Hematopoietic multipotent progenitor cell treated with erythropoietin and hydrocortisone succinate and interleukin-3 and kit ligand, for 8 days (in vitro differentiated cells): ENCODE results near the gene PDGFA.

Source experiments
- DNase-seq: peaks from one replicate; pipeline ENCODE4 v3.0.0-alpha.2; 2015

The PDGFA gene

DNA sequence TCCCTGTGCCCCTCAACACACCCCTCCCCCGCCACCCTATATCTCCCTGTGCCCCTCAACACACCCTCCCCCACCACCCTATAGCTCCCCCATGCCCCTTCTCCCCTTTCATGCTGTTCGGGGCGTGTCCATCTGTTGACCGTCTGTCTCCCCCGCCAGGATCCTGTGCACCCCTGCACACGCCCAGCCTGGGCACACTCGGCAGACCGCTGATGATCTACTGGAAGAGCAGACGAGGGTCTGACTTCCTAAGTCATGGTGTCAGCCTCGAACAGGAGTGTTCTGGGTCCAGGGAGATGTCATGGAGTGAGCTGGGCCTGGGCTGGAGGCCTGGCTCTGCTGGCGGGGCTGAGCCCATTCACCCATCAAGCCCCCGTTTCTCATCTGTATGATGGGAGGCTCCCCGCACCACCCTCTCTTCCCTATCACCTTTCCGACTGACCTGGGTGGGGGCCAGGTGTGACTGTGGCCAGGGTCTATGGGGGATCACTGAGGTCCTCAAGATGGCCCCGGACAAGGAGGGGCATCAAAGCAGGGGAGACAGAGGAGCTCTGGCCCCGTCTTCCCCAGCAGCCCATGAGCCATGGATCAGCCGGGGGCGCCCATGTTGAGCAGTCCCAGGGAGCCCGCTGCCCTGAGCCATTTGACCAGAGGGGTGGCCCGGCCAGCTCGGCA is 48.3 kb downstream of the PDGFA start:
- DNase-seq = no peak

DNA sequence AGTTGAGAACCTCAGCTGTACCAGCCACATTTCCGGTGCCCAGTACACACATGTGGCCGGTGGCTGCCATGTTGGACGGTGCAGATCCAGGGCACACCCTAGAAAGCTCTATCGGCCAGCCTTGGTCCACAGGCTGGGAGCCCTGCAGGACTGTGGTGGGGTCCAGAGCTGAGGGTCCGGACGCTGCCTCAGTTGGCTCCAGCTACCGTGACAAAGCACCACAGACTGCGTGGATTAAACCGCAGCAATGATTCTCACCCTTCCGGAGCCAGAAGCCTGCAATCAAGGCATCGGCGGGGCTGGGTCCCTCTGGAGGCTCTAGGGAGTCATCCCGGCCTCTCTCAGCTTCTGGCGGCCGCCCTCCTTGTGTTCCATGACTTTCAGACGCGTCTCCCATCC is 50.1 kb downstream of the PDGFA start:
- no peak for DNase-seq

DNA sequence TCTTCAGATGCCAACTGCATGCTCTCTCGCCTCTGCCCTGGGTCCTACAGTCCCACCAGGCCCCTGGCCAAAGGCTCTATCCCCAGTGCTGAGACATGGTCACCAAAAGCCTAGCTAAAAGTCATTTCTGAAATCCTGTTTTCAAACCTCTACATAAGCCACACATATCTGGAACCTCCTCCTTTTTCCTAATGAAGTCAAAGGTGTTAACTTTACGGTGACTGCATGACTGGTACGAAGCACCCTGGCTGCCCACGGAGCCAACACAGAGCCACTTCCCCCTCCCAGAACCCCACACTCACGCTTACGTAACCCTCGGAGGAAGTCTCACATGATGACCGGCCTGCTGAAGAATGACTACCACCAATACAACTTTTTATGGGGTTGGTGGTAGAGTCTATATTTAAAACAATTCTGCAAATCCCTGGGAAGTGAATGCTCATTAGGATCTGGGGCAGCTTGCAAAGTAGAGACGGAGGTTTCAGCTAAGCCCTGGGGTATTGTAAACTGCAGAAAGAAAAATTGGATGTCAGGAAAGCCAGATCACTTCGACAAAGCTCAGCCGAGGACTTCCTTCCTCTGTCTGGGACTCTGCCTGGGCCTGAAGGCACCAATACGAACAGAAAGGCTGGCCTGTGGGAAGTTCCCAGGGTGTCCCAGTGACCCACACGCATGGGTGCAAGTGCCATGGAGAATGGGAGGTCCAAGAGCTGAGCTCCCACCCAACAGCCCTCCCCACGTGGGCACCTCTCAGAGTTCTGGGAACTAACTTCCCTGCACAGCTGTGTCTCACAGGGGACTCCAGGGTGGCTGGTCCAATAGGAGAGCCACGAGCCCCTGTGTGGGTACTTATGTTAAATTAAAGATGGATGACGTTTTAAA is 50.7 kb downstream of the PDGFA start:
- no peak for DNase-seq

GRCh38 chr7:467856-468545 is 51.6 kb downstream of the PDGFA start:
- no peak for DNase-seq

GRCh38 chr7:467393-467828 is 52.2 kb downstream of the PDGFA start:
- no peak for DNase-seq

GRCh38 chr7:466465-467191 is 53.0 kb downstream of the PDGFA start:
- DNase-seq = no peak

DNA sequence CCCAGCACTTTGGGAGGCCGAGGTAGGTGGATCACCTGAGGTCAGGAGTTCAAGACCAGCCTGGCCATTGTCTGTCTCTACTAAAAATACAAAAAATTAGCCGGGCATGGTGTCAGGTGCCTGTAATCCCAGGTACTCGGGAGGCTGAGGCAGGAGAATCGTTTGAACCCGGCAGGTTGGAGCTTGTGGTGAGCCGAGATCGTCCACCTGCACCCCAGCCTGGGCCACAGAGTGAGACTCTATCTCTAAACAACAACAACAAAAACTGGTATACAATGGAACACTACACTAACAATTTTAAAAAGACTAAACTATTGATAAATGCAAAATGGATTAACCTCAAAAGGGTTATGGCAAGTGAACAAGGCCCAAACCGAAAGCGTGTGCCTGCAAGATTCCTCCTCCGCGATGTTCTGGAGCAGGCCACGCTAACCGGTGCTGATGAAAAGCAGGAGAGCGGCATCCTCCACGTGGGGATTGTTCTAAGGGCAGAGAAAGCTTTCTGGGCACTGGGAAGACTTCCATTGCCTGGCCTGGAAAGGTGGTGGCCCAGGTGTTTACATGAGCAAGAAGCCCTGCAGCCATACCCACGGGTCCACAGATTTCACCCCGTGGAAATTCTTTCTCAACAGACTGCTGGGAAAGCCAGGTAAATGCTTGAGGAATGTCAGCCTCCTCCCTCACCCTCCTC is 53.8 kb downstream of the PDGFA start:
- DNase-seq = no peak

GRCh38 chr7:464454-465401 is 54.9 kb downstream of the PDGFA start:
- DNase-seq = no peak

- DNase-seq = no peak
Observed at GRCh38 chr7:463817-464453, 55.7 kb downstream of the PDGFA start.

GRCh38 chr7:463362-463781 is 56.3 kb downstream of the PDGFA start:
- no peak for DNase-seq

DNA sequence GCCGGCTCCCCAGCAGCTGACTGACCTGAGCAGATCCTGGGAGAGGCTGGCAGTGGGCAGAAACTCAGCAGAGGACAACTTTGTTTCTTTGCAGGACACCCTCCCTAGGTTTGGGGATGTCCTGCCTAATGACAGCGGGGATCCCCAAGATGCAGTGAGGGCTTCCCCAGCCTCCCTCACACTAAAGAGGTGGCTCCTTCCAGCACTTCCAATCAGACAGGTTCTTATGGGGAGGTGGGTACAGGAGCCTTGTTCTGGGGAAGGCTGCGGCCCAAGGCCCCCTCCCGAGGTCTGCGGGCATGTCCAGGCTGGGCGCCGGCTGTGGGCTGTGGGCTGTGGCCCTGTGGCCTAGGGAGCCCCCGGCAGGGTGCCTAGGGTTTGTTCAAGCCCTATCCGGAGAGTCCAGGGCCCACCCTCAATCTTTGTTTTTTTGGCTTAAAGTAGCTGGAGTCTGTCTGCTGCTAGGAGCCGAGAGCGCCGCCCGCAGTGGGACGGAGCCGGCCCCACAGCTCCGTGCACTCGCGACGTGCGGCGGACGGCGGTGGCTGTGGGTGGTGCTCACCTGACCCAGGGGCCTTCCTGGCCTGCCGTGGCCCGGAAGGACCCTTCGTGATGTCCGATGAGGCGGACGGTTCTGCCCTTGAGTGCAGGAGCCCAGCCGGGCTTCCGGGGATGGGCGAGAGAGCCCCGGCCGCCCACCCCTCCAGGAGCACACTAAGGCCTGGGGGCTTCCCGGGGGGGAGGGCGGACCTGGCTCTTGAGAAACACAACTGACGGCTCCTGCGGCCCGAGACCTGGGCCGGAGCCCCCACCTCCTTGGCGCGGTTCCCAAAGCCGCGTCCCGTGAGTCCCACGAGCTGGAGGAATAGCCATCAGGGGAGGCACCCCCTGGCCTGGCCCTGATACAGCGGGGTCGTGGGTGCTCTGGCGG is 57.2 kb downstream of the PDGFA start:
- no peak for DNase-seq

GRCh38 chr7:461453-462172 is 58.0 kb downstream of the PDGFA start:
- no peak for DNase-seq

- no peak for DNase-seq
Observed at GRCh38 chr7:461117-461452, 58.6 kb downstream of the PDGFA start.

- DNase-seq = no peak
Observed at GRCh38 chr7:460374-461116, 59.1 kb downstream of the PDGFA start.

- no peak for DNase-seq
Observed at GRCh38 chr7:459584-460373, 59.9 kb downstream of the PDGFA start.

DNA sequence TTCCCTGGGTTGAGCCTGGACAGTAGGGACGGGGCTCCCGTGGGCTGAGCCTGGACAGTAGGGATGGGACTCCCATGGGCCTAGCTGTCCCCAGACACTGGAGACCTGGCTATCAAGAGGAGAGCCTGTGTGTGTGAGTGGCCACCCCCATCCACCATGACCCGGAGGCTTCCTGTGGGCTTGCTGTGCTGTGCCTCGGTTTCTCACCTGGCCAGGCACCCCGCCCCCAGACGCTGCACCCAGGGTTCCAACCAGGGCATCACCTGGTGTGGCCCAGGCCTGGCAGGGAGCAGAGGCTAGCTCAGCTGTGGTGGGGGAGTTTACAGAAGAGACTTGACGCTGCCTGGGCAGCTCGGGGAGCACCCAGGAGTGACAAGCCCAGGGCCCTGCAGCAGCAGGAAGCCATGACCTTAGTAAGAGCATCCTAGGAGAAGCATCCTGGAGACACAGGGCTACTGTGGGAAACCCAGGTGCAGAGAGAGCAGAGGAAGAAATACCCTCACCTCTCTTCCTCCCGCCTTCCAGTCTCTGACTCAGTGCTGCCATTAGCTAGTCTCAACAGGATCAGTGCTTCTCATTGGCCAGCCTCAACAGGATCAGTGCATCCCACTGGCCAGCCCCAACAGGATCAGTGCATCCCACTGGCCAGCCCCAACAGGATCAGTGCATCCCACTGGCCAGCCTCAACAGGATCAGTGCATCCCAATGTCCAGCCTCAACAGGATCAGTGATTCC is 61.0 kb downstream of the PDGFA start:
- no peak for DNase-seq
